Measurements from ENCODE around the gene GLI3.

The GLI3 gene

GRCh38 chr7:42071372-42072261 lies 165.4 kb downstream of the GLI3 start:
- no peak for DNase-seq

- DNase-seq = no peak
Measured at GRCh38 chr7:42070068-42070467, 166.9 kb downstream of the GLI3 start.

DNA sequence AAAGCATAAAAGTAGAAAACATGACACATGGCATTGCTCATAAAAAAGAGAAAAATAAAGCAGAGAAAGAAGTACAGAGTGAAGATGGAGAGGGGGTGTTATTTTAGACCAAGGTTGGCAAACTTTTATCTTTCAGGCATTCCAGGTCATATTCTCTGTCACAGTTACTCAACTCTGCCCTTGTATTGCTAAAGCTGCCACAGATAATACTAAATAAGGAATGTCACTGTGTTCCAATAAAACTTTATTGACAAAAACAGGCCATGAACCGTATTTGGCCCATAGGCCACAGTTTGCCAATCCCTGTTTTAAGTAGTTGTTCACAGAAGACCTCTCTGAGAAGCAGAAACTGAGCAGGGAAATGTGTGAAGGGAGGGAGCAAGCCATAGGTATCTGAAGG lies 167.4 kb downstream of the GLI3 start:
- DNase-seq = no peak

GRCh38 chr7:42068554-42069280 lies 168.3 kb downstream of the GLI3 start:
- no peak for DNase-seq

DNA sequence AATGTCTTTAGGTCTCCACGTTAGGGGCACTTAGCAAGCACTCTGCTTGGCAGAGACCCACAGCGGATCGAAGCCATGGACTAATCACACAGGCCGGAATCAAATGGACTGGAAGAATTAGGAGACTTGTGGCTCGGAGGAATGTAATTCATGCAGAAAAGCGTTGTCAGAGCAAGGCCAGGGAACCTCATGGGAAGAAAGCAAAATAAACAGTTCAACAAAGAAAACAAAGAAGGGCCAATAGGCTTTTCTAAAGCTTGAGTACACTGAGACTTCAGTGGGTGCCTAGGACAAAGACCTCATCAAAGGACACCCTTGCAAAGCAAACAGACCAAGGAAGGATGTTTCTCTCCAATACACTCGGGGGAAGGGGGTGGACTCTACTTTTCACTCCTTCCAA lies 171.1 kb downstream of the GLI3 start:
- DNase-seq = no peak

GRCh38 chr7:42065015-42065414 lies 172.0 kb downstream of the GLI3 start:
- DNase-seq = no peak

DNA sequence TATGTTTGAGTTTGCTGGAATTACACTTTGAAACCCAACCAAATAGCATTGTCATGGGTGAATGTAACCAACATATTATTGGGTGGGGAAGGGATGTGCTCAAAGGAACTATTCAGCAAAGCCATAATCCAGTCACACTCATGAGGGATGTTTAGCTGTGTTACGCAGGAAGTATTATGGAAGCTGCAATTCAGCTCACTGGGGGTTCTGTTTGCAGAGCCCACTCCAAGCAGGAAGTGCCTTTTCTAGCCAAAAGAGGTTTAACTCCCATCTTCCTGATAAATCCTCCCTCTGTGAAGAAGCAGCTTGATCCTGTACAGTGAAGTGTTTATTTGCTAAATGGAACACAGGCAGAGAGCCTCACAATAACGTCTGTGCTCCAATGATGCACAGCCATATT lies 172.5 kb downstream of the GLI3 start:
- DNase-seq = no peak

DNA sequence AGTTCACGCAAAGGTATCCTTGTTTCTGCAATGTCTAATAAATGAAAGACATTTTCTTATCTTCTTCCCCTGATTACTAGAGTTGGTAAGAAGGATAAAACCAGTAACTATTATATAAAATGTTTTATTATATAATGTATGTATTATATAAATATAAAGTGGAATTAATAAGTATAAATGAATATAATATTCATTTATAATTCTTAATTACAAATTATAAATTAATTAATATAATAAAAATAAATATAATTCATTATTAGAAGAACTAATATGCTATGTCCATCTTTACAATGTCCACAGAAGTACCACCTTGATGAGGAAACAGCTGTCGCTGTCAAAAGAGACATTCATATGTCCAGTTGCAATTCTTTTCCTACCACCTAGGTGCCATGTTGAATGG lies 177.7 kb downstream of the GLI3 start:
- DNase-seq = no peak

GRCh38 chr7:42057331-42057730 lies 179.7 kb downstream of the GLI3 start:
- DNase-seq = no peak

DNA sequence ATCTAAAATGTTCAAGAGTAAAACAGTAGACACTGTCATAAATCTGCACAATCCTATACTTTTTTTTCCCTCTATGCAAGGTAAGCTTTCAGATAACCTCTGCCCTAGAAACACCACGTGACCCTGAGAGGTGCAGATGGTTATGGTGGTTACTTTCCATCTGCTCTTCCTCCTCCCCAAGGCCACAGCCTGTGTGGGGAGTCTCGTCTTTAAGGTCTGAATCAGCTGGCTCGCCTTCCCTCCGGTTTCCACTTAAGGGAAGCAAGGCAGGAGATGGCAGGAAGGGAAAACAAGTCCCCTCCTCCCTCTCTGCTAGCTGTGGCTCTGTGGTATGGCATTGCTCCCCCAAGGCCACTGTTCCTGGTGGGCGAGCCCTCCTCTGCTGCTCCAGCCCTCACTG lies 181.8 kb downstream of the GLI3 start:
- DNase-seq = no peak

GRCh38 chr7:42053834-42054233 lies 183.2 kb downstream of the GLI3 start:
- DNase-seq = no peak

DNA sequence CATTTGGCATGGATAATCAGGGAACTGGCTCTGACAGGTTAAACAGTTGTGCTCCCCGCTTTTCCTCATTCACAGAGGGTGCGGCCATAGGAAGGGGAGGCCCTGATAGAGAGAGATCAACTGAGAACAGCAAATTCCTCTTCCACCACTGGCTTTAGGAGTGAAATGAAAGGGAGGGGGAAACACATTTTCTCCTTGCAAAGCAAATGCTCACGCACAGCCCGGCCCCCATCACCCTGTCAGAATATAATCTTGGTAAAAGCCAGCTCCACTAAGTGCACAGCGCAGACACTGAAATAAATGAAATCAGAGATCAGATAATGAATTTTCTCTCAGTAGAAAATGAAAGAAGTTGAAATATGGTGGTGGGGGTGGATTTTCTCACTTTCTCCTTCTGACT lies 187.2 kb downstream of the GLI3 start:
- DNase-seq = no peak

- DNase-seq = no peak
Measured at GRCh38 chr7:42046483-42046882, 190.5 kb downstream of the GLI3 start.

GRCh38 chr7:42045961-42046360 lies 191.0 kb downstream of the GLI3 start:
- no peak for DNase-seq

DNA sequence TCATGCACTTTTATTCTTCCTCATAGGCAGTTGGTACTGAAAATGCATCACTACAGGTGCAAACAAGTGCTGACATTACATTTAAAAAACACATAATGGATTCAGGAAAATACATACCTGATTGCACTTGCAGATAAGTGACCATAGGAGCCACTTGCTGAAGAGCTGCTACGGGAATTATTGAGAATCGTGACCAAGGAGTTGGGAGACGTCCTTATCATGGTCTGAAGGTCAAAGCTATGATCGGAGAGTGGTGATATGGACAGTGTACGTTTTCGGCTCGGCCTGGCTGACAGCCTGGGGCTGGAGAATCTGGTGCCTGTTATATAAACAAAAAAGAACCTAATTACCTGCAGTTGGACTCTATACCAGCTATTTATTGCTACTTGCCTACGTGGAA lies 197.1 kb downstream of the GLI3 start:
- DNase-seq = no peak

GRCh38 chr7:42035210-42035609 lies 201.8 kb downstream of the GLI3 start:
- no peak for DNase-seq

DNA sequence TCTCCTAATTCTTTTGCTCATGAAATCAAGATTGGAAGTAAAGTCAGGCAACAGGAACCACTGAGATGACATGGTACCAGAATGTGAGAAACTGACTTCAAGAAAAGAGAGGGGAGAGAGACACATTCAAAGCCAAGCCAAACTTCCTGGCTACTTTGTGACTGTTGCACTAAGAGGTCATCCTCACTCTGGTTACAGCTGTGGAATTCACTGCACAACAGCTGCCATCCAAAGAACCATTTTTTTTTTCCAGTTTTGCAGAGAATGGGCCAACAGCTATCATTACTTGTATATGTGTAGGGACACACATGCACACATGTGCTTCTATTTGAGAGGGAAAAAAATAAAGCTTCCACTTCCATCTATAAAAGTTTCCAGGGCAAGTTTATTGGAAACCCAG lies 203.5 kb downstream of the GLI3 start:
- no peak for DNase-seq

- no peak for DNase-seq
Measured at GRCh38 chr7:42029405-42029804, 207.6 kb downstream of the GLI3 start.

- DNase-seq = no peak
Measured at GRCh38 chr7:42027521-42027920, 209.5 kb downstream of the GLI3 start.

DNA sequence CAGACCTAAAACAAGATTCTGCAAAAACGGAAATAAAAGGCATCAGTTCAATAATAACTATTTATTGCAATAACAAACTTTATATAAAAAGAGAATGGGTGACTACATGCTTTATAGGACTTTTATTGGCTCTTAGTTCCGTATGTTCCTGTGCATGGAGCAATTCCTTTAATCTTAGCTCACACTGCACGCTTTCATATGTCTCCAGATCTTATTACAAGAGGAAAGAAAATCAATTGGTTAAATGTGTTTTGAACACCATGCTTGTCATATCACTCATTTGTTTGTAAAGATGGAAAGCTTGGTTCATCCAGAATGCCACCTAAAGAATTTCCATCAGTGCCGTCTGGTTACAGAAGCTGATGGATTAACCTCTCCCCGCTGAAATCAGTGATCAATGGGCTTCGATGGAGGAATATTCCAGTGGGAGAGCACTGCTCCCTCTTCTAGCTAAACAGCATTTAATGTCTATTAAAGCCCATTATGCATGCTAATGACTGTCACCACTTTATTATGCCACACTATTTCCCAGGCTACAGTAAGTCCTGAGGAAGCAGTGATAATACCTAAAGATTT lies 210.3 kb downstream of the GLI3 start:
- no peak for DNase-seq

DNA sequence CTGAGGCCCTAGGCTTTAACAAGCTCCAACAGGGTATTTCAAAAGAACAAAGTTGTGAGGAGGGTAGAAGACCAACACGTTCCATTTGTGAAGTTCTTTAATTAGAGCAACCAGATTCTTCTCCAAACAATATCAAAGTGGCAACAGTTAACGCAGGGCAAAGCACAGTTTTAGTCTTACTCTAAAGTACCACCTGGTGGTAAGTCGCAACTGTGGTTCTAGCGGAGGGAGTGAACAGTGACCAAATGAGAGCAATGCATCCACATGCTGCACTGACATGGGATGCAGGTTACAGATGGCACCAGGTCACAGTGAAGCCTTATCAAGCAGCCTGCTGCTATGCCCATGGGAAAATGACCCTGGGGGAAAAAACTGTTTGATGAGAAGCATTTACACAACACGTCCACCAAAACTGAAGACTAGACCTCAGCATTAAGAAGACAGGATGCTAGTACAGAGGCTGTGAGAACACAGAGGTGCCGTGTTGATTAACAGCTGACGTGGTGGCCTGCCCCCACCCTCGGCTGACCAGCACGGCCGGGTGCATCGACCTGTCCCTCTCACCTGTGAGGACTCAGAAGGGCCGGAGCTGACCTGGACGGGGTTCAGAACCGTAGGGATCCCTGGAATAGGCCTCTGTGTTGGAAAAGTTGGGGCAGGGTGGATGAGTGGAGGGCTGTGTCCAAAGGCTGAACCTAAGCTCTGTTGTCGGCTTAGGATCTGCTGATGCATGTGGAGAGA lies 211.2 kb downstream of the GLI3 start:
- DNase-seq = no peak

DNA sequence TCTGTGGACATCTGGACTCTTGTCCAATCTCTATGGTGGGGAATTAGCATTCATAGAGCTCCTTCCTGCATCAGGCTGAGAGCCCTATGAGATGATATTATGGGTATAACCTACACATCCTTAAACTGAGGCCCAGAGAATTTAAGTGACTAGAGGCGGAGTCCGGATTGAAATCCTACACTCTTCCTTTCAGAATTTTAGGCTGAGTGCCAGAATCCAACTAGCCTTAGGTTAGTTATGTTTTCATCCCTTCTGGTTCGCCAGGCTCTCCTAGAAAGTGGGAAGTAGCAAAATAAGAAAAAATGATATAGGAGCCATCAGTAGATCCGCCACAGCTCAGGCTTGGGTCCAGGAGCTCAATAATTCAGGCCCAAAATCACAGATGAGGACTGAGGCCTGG lies 212.5 kb downstream of the GLI3 start:
- DNase-seq = no peak

DNA sequence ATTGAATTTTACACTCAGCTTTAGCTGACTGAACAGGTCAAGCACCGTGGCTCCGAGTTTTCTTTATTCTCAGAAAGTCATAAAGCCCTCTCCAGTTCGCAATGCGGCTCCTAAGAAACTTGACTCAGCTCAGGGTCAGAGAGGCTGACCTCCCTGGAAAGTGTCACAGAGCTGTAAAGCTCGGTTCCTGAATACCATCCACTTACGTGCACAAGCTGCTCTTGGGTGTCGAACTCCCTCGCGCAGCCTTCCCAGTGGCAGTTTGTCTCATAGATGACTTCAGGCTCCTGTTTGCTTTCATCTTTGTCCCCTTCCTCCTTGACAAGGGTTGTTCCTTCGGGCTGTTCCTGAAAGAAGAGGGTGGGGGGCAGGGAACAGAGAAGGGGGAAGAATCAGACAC lies 213.7 kb downstream of the GLI3 start:
- no peak for DNase-seq
